ENCODE measurements around the gene P4HA2. TPM values are rescaled to one million over a fixed set of nuclear protein-coding genes. Genes with fewer than 3 reads are reported as not detected.

The P4HA2 gene
- total and polyA plus RNA-seq, 2 donors from 2014 or later, result 32.5 to 54.1 TPM

DNA sequence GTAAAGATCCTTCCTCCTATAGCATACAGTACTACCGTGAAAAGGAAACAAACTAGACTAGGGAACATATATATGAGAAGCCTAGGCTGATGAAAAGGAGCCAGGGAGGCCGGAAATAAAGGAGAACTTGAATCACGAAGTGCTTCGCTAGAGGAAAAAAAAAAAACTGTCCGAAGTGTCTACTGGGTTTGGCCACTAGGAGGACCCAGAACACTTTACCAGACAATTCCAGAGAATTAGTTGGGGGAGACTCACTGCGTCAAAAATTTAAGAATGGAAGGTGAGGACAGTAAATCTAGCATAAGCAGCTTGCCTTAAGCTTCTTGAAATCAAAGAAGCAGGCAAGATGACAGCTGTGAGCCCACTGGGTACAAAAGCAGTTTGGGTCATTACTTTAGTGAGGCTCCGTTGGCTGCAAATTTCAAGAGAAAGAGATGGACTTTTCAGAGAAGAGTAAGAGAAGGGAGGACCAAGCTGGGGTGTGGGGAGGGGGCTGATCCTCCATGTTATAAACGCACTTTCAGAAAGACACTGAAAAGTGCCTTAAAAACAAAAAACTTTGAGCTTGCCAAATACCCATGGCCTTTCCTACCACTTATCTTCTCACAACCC, 47.4 kb downstream of the P4HA2 start:
- Histone ChIP-seq H3K9me3 (ENCODE audit: control insufficient read depth in 2 of 3, insufficient read depth in 1 of 3, low read length in 3 of 3) (no peaks in the 10 kb centered on the region), H3K9ac (ENCODE audit: low read length in 3 of 3) (no peak overlapping the region), H3K36me3 (ENCODE audit: control insufficient read depth in 2 of 3, insufficient read depth in 3 of 3, low read length in 3 of 3) (no peaks in the 10 kb centered on the region), H3K27ac (ENCODE audit: low read depth in 2 of 2, low read length in 2 of 2) (no peak overlapping the region), H3K4me1 (ENCODE audit: control insufficient read depth in 2 of 3, insufficient read depth in 2 of 3, low read depth in 1 of 3, low read length in 3 of 3) (no peaks in the 10 kb centered on the region), H3K4me3 (ENCODE audit: low read length in 3 of 3) (no peak overlapping the region), H3K27me3 (ENCODE audit: control insufficient read depth, insufficient read depth, low read length) (no peaks in the 10 kb centered on the region)
- no peak for FAIRE-seq
- TF ChIP-seq, protein P1, sequence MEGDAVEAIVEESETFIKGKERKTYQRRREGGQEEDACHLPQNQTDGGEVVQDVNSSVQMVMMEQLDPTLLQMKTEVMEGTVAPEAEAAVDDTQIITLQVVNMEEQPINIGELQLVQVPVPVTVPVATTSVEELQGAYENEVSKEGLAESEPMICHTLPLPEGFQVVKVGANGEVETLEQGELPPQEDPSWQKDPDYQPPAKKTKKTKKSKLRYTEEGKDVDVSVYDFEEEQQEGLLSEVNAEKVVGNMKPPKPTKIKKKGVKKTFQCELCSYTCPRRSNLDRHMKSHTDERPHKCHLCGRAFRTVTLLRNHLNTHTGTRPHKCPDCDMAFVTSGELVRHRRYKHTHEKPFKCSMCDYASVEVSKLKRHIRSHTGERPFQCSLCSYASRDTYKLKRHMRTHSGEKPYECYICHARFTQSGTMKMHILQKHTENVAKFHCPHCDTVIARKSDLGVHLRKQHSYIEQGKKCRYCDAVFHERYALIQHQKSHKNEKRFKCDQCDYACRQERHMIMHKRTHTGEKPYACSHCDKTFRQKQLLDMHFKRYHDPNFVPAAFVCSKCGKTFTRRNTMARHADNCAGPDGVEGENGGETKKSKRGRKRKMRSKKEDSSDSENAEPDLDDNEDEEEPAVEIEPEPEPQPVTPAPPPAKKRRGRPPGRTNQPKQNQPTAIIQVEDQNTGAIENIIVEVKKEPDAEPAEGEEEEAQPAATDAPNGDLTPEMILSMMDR (IDR thresholded peaks at IDR 0.05; ENCODE audit: borderline replicate concordance, extremely low read depth, insufficient read depth), result peak; percentile 50
- intact Hi-C loops (cut with DNase I), result no loop called here
- peak in 2 of 5 donors; percentile 53 to 65 for DNase-seq

DNA sequence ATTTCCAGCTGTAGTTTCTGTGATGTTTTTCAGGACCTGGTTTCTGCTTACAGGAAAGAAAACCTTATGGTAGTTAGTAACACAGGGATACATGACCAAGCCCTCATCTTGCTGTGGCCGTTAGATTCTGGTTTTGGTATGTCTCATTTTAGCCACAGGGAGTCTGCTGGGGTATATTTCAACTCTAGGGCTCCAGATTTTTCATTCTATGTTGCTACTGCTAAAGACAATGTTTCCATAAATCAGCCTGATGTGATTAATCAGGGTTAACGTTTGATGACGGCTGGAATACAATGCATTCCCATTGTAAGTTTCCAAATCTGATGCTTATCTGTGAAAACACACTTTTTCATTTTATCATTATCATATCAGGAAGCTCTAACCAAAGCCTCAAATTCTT, 48.2 kb downstream of the P4HA2 start:
- TF ChIP-seq, protein P1 (IDR thresholded peaks at IDR 0.05; ENCODE audit: borderline replicate concordance, extremely low read depth, insufficient read depth), result no peak
- H3K27me3 ChIP-seq (ENCODE audit: control insufficient read depth, insufficient read depth, low read length), result no peaks in the 10 kb centered on the region
- H3K9ac ChIP-seq (ENCODE audit: low read length in 3 of 3), result no peak overlapping the region
- no peak overlapping the region for H3K4me3 ChIP-seq (ENCODE audit: low read length in 3 of 3)
- H3K36me3 ChIP-seq (ENCODE audit: control insufficient read depth in 2 of 3, insufficient read depth in 3 of 3, low read length in 3 of 3), result no peaks in the 10 kb centered on the region
- no peaks in the 10 kb centered on the region for H3K9me3 ChIP-seq (ENCODE audit: control insufficient read depth in 2 of 3, insufficient read depth in 1 of 3, low read length in 3 of 3)
- FAIRE-seq (no peak), DNase-seq (no peak)
- H3K27ac ChIP-seq (ENCODE audit: low read depth in 2 of 2, low read length in 2 of 2), result no peak overlapping the region
- intact Hi-C loops (cut with DNase I), result no loop called here
- no peaks in the 10 kb centered on the region for H3K4me1 ChIP-seq (ENCODE audit: control insufficient read depth in 2 of 3, insufficient read depth in 2 of 3, low read depth in 1 of 3, low read length in 3 of 3)

DNA sequence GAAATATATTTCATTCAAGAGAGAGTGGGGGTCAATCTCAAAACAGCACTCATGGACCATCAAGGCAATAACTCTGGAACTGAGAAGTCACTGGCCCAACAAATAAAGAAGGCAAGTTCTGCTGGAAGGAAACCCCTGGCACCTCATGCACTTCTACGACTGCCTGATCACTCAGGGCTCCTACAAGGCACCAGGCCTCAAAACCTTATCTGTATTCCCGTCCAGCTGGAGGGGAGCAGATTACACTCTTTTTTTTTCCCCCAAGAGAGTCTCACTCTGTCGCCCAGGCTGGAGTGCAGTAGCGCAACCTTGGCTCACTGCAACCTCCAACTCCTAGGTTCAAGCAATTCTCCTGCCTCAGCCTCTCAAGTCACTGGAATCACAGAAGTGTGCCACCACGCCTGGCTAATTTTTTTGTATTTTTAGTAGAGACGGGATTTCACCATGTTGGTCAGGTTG, 49.9 kb downstream of the P4HA2 start:
- DNase-seq (no peak), FAIRE-seq (no peak)
- intact Hi-C loops (cut with DNase I), result no loop called here
- Histone ChIP-seq H3K4me3 (ENCODE audit: low read length in 3 of 3) (no peak overlapping the region), H3K9me3 (ENCODE audit: control insufficient read depth in 2 of 3, insufficient read depth in 1 of 3, low read length in 3 of 3) (no peaks in the 10 kb centered on the region), H3K36me3 (ENCODE audit: control insufficient read depth in 2 of 3, insufficient read depth in 3 of 3, low read length in 3 of 3) (no peaks in the 10 kb centered on the region), H3K4me1 (ENCODE audit: control insufficient read depth in 2 of 3, insufficient read depth in 2 of 3, low read depth in 1 of 3, low read length in 3 of 3) (no peaks in the 10 kb centered on the region), H3K9ac (ENCODE audit: low read length in 3 of 3) (no peak overlapping the region), H3K27me3 (ENCODE audit: control insufficient read depth, insufficient read depth, low read length) (no peaks in the 10 kb centered on the region), H3K27ac (ENCODE audit: low read depth in 2 of 2, low read length in 2 of 2) (no peak overlapping the region)
- TF ChIP-seq, protein P1 (IDR thresholded peaks at IDR 0.05; ENCODE audit: borderline replicate concordance, extremely low read depth, insufficient read depth), result no peak

DNA sequence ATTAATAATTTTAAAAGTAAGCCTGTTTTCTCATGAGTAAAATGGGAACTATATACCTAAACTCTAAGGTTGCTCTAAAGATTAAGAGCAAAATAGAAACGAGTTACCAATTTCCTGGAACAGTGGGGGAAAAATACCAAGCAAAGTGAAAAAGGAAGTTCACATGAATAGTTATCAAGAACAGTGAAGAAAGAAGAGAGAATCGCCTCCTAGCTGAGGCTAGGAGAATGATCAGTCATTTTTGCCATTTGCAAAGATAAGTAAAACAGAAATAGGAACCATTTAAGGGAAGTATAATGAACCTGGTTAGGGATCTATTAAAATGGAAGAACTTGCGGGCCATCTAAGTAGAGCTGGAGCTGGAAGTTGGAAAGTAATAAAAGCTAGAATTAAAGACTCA, 50.7 kb downstream of the P4HA2 start:
- no peak overlapping the region for H3K27ac ChIP-seq (ENCODE audit: low read depth in 2 of 2, low read length in 2 of 2)
- TF ChIP-seq, protein P1 (IDR thresholded peaks at IDR 0.05; ENCODE audit: borderline replicate concordance, extremely low read depth, insufficient read depth), result no peak
- DNase-seq, result no peak
- no peak for FAIRE-seq
- no peaks in the 10 kb centered on the region for H3K27me3 ChIP-seq (ENCODE audit: control insufficient read depth, insufficient read depth, low read length)
- H3K36me3 ChIP-seq (ENCODE audit: control insufficient read depth in 2 of 3, insufficient read depth in 3 of 3, low read length in 3 of 3), result no peaks in the 10 kb centered on the region
- no peaks in the 10 kb centered on the region for H3K9me3 ChIP-seq (ENCODE audit: control insufficient read depth in 2 of 3, insufficient read depth in 1 of 3, low read length in 3 of 3)
- H3K4me3 ChIP-seq (ENCODE audit: low read length in 3 of 3), result no peak overlapping the region
- no peaks in the 10 kb centered on the region for H3K4me1 ChIP-seq (ENCODE audit: control insufficient read depth in 2 of 3, insufficient read depth in 2 of 3, low read depth in 1 of 3, low read length in 3 of 3)
- H3K9ac ChIP-seq (ENCODE audit: low read length in 3 of 3), result no peak overlapping the region
- intact Hi-C loops (cut with DNase I), result no loop called here

Data from kidney (tissue), 14 donors.